GM19025 (cell line): Measurements from ENCODE around the gene RAB27B.

Experiments used
- ATAC-seq: cut with Tn5 transposase; IDR thresholded peaks from one replicate; pipeline ENCODE4 v1.9.1; 2021; ENCODE audit warnings: mild to moderate bottlenecking, low read depth, moderate library complexity; ENCODE audit not compliant: unreplicated experiment

Gene RAB27B

GRCh38 chr18:54906331-54907185 lies 78.3 kb downstream of the RAB27B start:
- ATAC-seq, result no peak

DNA sequence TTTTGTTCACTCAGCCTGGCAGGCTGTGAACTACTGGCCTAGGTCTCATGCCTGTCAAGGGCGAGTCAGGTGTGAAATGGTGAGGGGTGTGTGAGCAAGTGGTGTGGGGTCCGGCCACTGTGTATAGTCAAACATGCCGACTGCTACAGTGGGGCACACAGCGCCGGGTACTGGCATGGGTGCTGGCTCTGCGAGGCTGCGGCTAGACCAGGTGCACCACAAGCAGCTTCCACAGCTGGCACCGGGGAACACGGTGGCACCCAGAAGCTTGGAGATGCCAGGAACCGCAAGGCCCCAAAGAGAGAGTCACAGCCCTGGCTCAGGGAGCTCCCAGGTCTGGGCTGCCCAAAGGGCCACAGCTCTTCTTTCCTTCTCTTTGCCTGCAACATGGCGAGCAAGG lies 81.3 kb downstream of the RAB27B start:
- no peak for ATAC-seq

GRCh38 chr18:54910161-54910919 lies 82.1 kb downstream of the RAB27B start:
- no peak for ATAC-seq

DNA sequence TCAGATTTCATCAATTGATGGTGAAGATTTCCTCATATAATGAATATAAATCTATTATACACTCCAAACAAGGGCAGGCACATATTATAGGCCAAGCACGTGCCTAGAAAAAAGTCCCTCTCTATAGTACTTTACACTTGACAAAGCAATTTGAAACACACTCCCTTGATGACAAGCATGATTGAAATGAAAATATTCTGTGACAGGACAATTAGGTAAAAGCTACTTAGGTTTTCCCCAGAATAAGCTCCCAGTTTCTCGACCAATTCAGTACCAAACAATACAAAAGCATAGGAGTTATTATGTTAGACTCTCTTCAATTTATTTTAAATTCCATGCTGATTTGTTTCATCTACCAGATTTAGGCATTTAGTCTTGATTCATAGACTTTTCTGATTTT lies 83.3 kb downstream of the RAB27B start:
- no peak for ATAC-seq

DNA sequence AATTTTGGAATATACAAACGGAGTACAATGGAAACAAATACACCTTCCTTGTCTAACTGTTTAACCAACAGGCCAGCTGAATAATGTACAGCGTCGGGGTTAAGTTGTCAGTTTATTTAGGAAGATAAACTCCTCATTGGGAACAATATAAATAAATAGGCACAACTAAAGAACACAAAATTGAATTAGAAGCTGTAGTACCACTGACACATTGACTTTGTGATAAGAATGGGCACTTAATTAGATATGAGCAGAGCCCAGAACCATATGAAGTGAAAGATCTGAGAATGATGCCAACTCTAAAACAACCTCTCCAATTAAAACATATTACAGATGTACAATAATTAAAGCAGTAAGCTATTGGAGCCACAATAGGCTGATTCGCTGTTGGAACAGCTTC lies 86.5 kb downstream of the RAB27B start:
- no peak for ATAC-seq

DNA sequence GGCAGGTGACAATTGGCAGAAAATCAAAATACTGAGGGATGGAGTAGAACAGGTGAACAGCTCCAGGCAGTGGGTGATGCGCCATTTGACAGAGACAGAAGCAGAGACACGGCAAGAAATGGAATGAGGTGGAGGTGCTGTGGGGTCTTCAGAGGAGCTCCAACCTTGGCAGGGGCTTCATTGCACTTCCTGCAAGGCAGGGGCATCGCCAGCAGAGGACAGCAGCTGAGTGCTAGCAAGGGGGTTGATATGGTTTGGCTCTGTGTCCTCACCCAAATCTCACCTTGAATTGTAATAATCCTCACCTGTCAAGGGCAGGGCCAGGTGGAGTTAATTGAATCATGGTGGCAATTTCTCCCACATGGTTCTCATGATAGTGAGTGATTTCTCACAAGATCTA lies 88.2 kb downstream of the RAB27B start:
- no peak for ATAC-seq

- ATAC-seq, result no peak
Measured at GRCh38 chr18:54918060-54918459, 89.8 kb downstream of the RAB27B start.

DNA sequence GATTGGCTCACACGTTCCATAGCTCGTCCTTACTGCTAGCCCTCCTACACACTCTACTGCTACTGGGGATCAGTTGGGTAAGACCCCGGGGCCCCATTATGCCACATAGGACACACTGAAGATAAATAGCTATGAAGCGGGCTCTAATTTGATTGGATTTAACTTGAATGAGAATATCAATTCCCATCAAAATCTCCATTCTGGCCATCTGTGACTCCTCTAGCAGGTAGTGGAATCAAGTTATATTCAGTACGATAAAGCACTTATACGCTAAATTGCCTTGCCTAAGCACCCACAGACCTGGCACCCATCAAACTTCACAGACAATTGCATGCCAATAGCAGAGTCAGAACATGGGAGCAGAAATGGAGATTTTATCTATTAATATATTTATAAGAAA lies 91.1 kb downstream of the RAB27B start:
- ATAC-seq, result no peak

- ATAC-seq, result no peak
Measured at GRCh38 chr18:54923339-54923956, 95.2 kb downstream of the RAB27B start.

GRCh38 chr18:54924948-54925347 lies 96.7 kb downstream of the RAB27B start:
- no peak for ATAC-seq

GRCh38 chr18:54926593-54927325 lies 98.5 kb downstream of the RAB27B start:
- ATAC-seq, result no peak

- ATAC-seq, result no peak
Measured at GRCh38 chr18:54928236-54928635, 100.0 kb downstream of the RAB27B start.

DNA sequence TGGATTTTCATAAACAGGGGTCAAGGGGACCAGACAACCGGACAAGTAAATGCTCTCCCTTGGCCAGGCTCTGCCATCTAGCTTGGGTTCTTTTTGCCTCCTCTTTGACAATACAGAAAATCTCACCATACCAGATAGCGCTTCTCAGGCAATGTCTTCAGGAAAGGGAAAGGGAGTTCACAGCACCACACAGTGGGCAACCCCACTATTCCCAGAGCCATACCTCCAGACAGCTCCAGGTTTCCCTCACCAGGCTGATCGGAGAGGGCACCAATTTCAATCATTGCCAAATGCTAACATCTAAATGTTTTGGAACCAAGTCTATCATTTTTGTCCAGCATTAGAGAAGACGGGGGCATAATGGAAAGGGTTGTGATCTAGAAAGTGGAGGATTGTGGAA lies 102.9 kb downstream of the RAB27B start:
- ATAC-seq, result no peak

- no peak for ATAC-seq
Measured at GRCh38 chr18:54932472-54932871, 104.2 kb downstream of the RAB27B start.

DNA sequence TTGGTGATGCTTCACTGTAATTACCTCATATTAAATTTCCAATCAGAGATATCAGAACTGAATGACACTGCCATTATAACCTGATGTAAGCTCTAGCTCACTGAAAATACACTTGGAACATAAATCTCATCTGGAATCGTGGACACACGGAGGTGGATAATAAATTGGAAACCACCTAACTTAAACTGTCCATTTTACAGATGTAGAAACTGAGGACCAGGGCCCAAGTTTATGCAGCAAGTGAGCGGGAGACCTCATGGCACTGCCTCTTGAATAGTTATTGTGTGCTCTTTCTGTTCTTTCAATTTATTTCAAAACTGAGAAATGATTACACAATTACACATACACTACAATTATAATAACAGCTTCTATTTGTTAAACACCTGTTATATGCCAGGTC lies 110.2 kb downstream of the RAB27B start:
- ATAC-seq, result no peak

DNA sequence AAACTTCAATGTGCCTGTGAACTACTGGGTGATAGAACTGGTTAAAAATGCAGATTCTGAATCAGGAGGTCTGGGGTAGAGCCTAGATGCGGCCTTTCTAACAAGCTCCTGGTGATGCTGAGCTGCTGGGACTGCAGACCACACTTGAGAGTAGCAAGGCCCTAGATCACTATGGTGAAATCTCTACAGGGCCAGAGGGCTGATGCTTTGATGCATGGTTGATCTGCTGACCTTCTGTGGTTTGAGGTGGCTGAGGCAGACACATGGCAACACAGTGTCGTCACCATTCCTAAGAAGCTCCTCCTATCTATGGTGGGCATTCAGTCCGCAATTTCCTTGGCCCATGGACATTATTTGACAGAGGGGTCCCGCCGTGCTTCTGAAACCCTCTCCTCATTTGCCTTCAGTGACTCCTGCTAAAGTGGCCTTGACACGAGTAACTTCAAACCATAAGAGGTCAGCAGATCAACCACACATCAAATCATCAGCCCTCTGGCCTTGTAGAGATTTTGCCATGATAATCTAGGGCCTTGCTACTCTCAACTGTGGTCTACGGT lies 111.2 kb downstream of the RAB27B start:
- no peak for ATAC-seq

GRCh38 chr18:54942144-54942543 lies 113.9 kb downstream of the RAB27B start:
- no peak for ATAC-seq

GRCh38 chr18:54942569-54942968 lies 114.3 kb downstream of the RAB27B start:
- no peak for ATAC-seq
